HEK293 (cell line): Measurements from ENCODE around the gene CDC42BPA.

Experiments
- CTCF ChIA-PET: fragments of 350-600 bp; formaldehyde crosslinking; extraction: SDS; loops from one replicate; lab custom pipeline; 2021; ENCODE audit warnings: antibody characterized with exemption; lab: Yijun Ruan, JAX
- POLR2A ChIA-PET: fragments of 300-600 bp; formaldehyde crosslinking; extraction: SDS; loops from one replicate; lab custom pipeline; 2020; ENCODE audit warnings: antibody characterized with exemption, inconsistent platforms; lab: Yijun Ruan, JAX
- H3K27ac ChIP-seq: fragments of 200-500 bp; sonication (Bioruptor generic); 2 replicates; pipeline ENCODE4 v1.5.1; 2014; ENCODE audit warnings: low read depth, low read length, control low read depth, inconsistent platforms; ENCODE audit errors: extremely low read depth
- H3K36me3 ChIP-seq, 2 experiments: fragments of 200-500 bp in 1 of 2; sonication (Bioruptor generic) in 1 of 2; 1 replicate in 1 of 2; 2 replicates in 1 of 2; pipeline ENCODE4 v1.5.1; 2014 to 2017; ENCODE audit warnings: inconsistent platforms in 2 of 2, low read length in 2 of 2; ENCODE audit not compliant: control insufficient read depth in 2 of 2, insufficient read depth in 1 of 2
- H3K4me1 ChIP-seq: fragments of 200-500 bp; sonication (Bioruptor generic); 2 replicates; pipeline ENCODE4 v1.5.1; 2014; ENCODE audit warnings: mild to moderate bottlenecking, low read length, inconsistent platforms; ENCODE audit not compliant: control insufficient read depth, insufficient read depth
- H3K4me3 ChIP-seq: 2 replicates; pipeline ENCODE4 v1.5.1; 2011; ENCODE audit warnings: low read depth, mild to moderate bottlenecking, control low read depth, low read length, moderate library complexity
- H3K9me3 ChIP-seq: fragments of 200-500 bp; sonication (Bioruptor generic); 2 replicates; pipeline ENCODE4 v1.5.1; 2014; ENCODE audit warnings: low read depth, low read length, inconsistent platforms; ENCODE audit not compliant: control insufficient read depth, insufficient read depth
- EGR2 ChIP-seq: fragments of 450-650 bp; formaldehyde crosslinking; IDR thresholded peaks from 2 replicates; pipeline ENCODE4 v1.5.1; 2016; ENCODE audit warnings: low read depth, missing biosample characterization, missing genetic modification characterization
- GLIS1 ChIP-seq: fragments of 450-650 bp; formaldehyde crosslinking; IDR thresholded peaks from 2 replicates; pipeline ENCODE4 v1.5.1; 2016; ENCODE audit warnings: missing biosample characterization, missing genetic modification characterization
- OSR2 ChIP-seq: fragments of 450-650 bp; formaldehyde crosslinking; IDR thresholded peaks from 2 replicates; pipeline ENCODE4 v1.5.1; 2016; ENCODE audit warnings: missing biosample characterization, missing genetic modification characterization
- OVOL3 ChIP-seq: fragments of 450-650 bp; formaldehyde crosslinking; IDR thresholded peaks from 2 replicates; pipeline ENCODE4 v1.5.1; 2016; ENCODE audit warnings: missing biosample characterization, missing genetic modification characterization
- SALL2 ChIP-seq: fragments of 450-650 bp; formaldehyde crosslinking; IDR thresholded peaks from 2 replicates; pipeline ENCODE4 v1.5.0; 2017; ENCODE audit warnings: missing biosample characterization, mild to moderate bottlenecking, missing genetic modification characterization, borderline replicate concordance
- SP2 ChIP-seq: fragments of 450-650 bp; formaldehyde crosslinking; IDR thresholded peaks from 2 replicates; pipeline ENCODE4 v1.5.1; 2016; ENCODE audit warnings: missing biosample characterization, missing genetic modification characterization
- YY2 ChIP-seq: fragments of 450-650 bp; formaldehyde crosslinking; IDR thresholded peaks from 2 replicates; pipeline ENCODE4 v1.5.1; 2016; ENCODE audit warnings: missing biosample characterization, missing genetic modification characterization
- ZBTB48 ChIP-seq: fragments of 450-650 bp; formaldehyde crosslinking; IDR thresholded peaks from 2 replicates; pipeline ENCODE4 v1.5.1; 2016; ENCODE audit warnings: missing biosample characterization, missing genetic modification characterization
- ZFHX2 ChIP-seq: fragments of 450-650 bp; formaldehyde crosslinking; conservative IDR thresholded peaks from 2 replicates; pipeline ENCODE4 v1.5.1; 2016; ENCODE audit warnings: missing biosample characterization, missing genetic modification characterization
- ZIC2 ChIP-seq: fragments of 450-650 bp; formaldehyde crosslinking; IDR thresholded peaks from 2 replicates; pipeline ENCODE4 v1.5.1; 2016; ENCODE audit warnings: missing biosample characterization, missing genetic modification characterization
- ZNF121 ChIP-seq: fragments of 450-650 bp; formaldehyde crosslinking; IDR thresholded peaks from 2 replicates; pipeline ENCODE4 v1.5.1; 2016; ENCODE audit warnings: missing biosample characterization, missing genetic modification characterization
- ZNF211 ChIP-seq: fragments of 450-650 bp; formaldehyde crosslinking; IDR thresholded peaks from 2 replicates; pipeline ENCODE4 v1.5.1; 2016; ENCODE audit warnings: low read depth, missing biosample characterization, missing genetic modification characterization
- ZNF311 ChIP-seq: fragments of 450-650 bp; formaldehyde crosslinking; IDR thresholded peaks from 2 replicates; pipeline ENCODE4 v1.5.1; 2017; ENCODE audit warnings: missing biosample characterization, missing genetic modification characterization, borderline replicate concordance
- ZNF341 ChIP-seq: fragments of 450-650 bp; formaldehyde crosslinking; IDR thresholded peaks from 2 replicates; pipeline ENCODE4; 2016; ENCODE audit warnings: low read depth, missing biosample characterization, missing genetic modification characterization
- ZNF423 ChIP-seq: fragments of 450-650 bp; formaldehyde crosslinking; IDR thresholded peaks from 2 replicates; pipeline ENCODE4 v1.5.1; 2016; ENCODE audit warnings: missing biosample characterization, missing genetic modification characterization
- ZNF585B ChIP-seq: fragments of 450-650 bp; formaldehyde crosslinking; IDR thresholded peaks from 2 replicates; pipeline ENCODE4 v1.5.1; 2016; ENCODE audit warnings: missing biosample characterization, missing genetic modification characterization
- ZNF600 ChIP-seq: fragments of 450-650 bp; formaldehyde crosslinking; IDR thresholded peaks from 2 replicates; pipeline ENCODE4 v1.5.1; 2016; ENCODE audit warnings: missing biosample characterization, missing genetic modification characterization
- ZNF701 ChIP-seq: fragments of 450-650 bp; formaldehyde crosslinking; IDR thresholded peaks from 2 replicates; pipeline ENCODE4 v1.5.1; 2016; ENCODE audit warnings: missing biosample characterization, missing genetic modification characterization
- ZNF76 ChIP-seq: fragments of 450-650 bp; formaldehyde crosslinking; IDR thresholded peaks from 2 replicates; pipeline ENCODE4; 2016; ENCODE audit warnings: low read depth, missing biosample characterization, missing genetic modification characterization, borderline replicate concordance
- ZNF791 ChIP-seq: fragments of 450-650 bp; formaldehyde crosslinking; IDR thresholded peaks from 2 replicates; pipeline ENCODE4 v1.5.1; 2016; ENCODE audit warnings: missing biosample characterization, missing genetic modification characterization
- TF ChIP-seq, protein P1 (sequence below): fragments of 450-650 bp; formaldehyde crosslinking; IDR thresholded peaks from 2 replicates; pipeline ENCODE4 v1.5.1; 2016; ENCODE audit warnings: missing biosample characterization, missing genetic modification characterization
- TF ChIP-seq, protein P2 (sequence below): fragments of 450-650 bp; formaldehyde crosslinking; IDR thresholded peaks from 2 replicates; pipeline ENCODE4 v1.5.1; 2017; ENCODE audit warnings: missing biosample characterization, missing genetic modification characterization
- TF ChIP-seq, protein P3 (sequence below): fragments of 450-650 bp; formaldehyde crosslinking; IDR thresholded peaks from 2 replicates; pipeline ENCODE4 v1.5.1; 2017; ENCODE audit warnings: missing biosample characterization, missing genetic modification characterization

Gene CDC42BPA

DNA sequence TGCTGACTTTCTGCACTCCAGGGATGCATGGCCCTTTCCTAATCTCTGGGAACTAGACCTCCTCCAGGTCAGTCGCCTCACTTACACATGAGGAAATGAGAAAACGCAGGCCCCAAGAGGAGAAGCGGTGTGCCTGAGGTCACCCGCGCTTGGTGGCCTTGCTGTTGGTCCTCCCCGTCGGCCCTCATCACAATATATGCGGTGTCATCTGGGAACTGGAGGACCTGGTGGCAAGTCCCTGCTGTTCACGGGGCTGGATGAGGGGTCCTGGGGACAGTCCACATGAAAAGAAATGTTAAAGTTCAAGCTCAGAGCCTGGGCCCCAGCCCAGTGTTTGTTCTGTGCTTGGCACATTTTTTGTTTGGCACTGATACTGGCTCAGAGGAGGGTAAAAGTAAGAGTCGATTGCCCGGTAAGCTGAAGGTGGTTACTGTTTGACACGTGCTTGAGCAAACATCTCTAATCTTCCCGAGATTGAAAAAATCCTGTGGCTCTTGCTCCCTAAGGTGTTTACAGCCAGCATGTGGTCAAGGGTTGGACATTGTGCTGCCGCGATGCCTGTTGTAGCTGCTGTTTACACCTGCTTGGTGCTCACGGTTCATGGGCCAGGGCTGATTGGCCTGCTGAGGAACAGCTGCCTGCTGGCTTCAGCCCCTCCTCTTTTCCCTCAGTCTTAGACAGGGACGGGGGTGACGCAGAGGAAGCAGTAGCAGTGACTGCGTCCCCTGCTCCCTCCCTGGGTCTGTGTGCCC, 373.0 kb downstream of the CDC42BPA start:
- ChIA-PET POLR2A (no interaction called here), CTCF (interaction anchor here (0.6 to 0.9 kb wide), 3 partner anchors 30 to 520 kb away, joined by 3 to 5 read pairs (median 3); no protein-coding TSS in a partner anchor)
- peaks cover 0 to 4% of the 10 kb centered on the region in 2 experiments; a peak in 2 of 3 replicates for H3K36me3 ChIP-seq
- no peaks in the 10 kb centered on the region for H3K9me3 ChIP-seq
- TF ChIP-seq ZNF341 (tag by site-specific recombination): peak; percentile 41; the same call in 1 of the 2 replicates
- TF ChIP-seq GLIS1: peak; percentile 67
- TF ChIP-seq, protein P1, sequence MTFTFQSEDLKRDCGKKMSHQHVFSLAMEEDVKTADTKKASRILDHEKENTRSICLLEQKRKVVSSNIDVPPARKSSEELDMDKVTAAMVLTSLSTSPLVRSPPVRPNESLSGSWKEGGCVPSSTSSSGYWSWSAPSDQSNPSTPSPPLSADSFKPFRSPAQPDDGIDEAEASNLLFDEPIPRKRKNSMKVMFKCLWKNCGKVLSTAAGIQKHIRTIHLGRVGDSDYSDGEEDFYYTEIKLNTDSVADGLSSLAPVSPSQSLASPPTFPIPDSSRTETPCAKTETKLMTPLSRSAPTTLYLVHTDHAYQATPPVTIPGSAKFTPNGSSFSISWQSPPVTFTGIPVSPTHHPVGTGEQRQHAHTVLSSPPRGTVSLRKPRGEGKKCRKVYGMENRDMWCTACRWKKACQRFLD (tag by site-specific recombination): no peak
- TF ChIP-seq ZNF701 (tag by site-specific recombination): no peak
- peak; percentile 85 for TF ChIP-seq ZIC2 (tag by site-specific recombination)
- TF ChIP-seq ZNF600 (tag by site-specific recombination): peak; percentile 44; the same call in 1 of the 2 replicates
- TF ChIP-seq OSR2 (tag by site-specific recombination): peak; percentile 30; the same call in 1 of the 2 replicates
- TF ChIP-seq ZNF311 (tag by site-specific recombination): no peak
- TF ChIP-seq ZNF423 (tag by site-specific recombination): no peak
- no peak for TF ChIP-seq ZNF585B
- TF ChIP-seq ZNF211 (tag by site-specific recombination): no peak
- no peak for TF ChIP-seq SALL2 (tag by site-specific recombination)
- no peak for TF ChIP-seq ZNF791 (tag by site-specific recombination)
- TF ChIP-seq OVOL3: no peak
- peaks cover 10% of the 10 kb centered on the region for H3K4me1 ChIP-seq
- H3K4me3 ChIP-seq: no peak overlapping the region
- H3K27ac ChIP-seq: no peak overlapping the region

DNA sequence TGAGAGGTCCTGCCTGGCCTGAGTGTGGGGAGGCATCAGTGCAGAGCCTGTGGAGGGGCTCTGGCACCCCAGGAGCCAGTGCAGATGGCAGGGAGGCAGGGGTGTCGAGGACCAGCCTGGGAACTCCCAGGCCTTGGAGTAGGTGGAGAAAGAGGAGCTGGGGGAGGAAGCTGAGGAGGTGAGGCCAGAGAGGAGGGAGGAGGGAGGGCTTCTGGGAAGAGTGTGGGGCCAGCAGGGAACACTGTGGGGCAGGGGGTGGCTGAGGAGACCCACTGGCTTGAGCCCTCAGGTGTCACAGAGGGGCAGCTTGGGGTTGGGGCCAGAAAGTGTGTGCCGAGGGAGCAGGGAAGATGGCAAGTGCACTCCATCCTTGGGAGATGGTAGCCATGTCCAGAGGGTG, 374.4 kb downstream of the CDC42BPA start:
- CTCF ChIA-PET: interaction anchor here (0.6 kb wide), 1 partner anchor 118 kb away, joined by 4 read pairs; no protein-coding TSS in a partner anchor
- POLR2A ChIA-PET: interaction anchor here (0.5 kb wide), 1 partner anchor 530 kb away, joined by 4 read pairs; no protein-coding TSS in a partner anchor
- H3K4me3 ChIP-seq: no peak overlapping the region
- no peaks in the 10 kb centered on the region for H3K9me3 ChIP-seq
- no peak overlapping the region for H3K27ac ChIP-seq
- TF ChIP-seq ZFHX2 (tag by site-specific recombination) (peak; percentile 77), ZBTB48 (tag by site-specific recombination) (no peak), EGR2 (tag by site-specific recombination) (peak; percentile 50), ZNF76 (tag by site-specific recombination) (peak; percentile 21; the same call in 1 of the 2 replicates), SP2 (tag by site-specific recombination) (0 out of 2 replicates have a peak, but pooled peaks have one; percentile 17), ZNF121 (tag by site-specific recombination) (no peak), YY2 (tag by site-specific recombination) (peak; percentile 14; the same call in 1 of the 2 replicates), ZNF341 (tag by site-specific recombination) (peak; percentile 75), ZIC2 (tag by site-specific recombination) (peak; percentile 52; the same call in 1 of the 2 replicates)
- TF ChIP-seq, protein P2, sequence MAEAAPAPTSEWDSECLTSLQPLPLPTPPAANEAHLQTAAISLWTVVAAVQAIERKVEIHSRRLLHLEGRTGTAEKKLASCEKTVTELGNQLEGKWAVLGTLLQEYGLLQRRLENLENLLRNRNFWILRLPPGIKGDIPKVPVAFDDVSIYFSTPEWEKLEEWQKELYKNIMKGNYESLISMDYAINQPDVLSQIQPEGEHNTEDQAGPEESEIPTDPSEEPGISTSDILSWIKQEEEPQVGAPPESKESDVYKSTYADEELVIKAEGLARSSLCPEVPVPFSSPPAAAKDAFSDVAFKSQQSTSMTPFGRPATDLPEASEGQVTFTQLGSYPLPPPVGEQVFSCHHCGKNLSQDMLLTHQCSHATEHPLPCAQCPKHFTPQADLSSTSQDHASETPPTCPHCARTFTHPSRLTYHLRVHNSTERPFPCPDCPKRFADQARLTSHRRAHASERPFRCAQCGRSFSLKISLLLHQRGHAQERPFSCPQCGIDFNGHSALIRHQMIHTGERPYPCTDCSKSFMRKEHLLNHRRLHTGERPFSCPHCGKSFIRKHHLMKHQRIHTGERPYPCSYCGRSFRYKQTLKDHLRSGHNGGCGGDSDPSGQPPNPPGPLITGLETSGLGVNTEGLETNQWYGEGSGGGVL (tag by site-specific recombination): peak; percentile 71
- TF ChIP-seq, protein P3, sequence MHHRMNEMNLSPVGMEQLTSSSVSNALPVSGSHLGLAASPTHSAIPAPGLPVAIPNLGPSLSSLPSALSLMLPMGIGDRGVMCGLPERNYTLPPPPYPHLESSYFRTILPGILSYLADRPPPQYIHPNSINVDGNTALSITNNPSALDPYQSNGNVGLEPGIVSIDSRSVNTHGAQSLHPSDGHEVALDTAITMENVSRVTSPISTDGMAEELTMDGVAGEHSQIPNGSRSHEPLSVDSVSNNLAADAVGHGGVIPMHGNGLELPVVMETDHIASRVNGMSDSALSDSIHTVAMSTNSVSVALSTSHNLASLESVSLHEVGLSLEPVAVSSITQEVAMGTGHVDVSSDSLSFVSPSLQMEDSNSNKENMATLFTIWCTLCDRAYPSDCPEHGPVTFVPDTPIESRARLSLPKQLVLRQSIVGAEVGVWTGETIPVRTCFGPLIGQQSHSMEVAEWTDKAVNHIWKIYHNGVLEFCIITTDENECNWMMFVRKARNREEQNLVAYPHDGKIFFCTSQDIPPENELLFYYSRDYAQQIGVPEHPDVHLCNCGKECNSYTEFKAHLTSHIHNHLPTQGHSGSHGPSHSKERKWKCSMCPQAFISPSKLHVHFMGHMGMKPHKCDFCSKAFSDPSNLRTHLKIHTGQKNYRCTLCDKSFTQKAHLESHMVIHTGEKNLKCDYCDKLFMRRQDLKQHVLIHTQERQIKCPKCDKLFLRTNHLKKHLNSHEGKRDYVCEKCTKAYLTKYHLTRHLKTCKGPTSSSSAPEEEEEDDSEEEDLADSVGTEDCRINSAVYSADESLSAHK: no peak
- H3K4me1 ChIP-seq: peaks cover 11% of the 10 kb centered on the region
- H3K36me3 ChIP-seq: no peaks in the 10 kb centered on the region; a peak in 1 of 3 replicates
